Measurements from ENCODE around the gene ARSG. TPM values are rescaled to one million over a fixed set of nuclear protein-coding genes. Genes with fewer than 3 reads are reported as not detected.

ARSG gene
- polyA plus RNA-seq, 2 of the 4 experiments (the other 2 are of a cell fraction), result 0.57 to 1.7 TPM

GRCh38 chr17:68247445-68248198 is 43.7 kb upstream of the ARSG start, which contains the start of gene AMZ2:
TSS of gene AMZ2 (plus strand) at chr17:68248043. CDS start at chr17:68250188, 2,145 bp downstream.
- ChIA-PET CTCF (interaction anchor here (0.6 to 5.6 kb wide), 15 partner anchors 10 to 219 kb away, joined by 3 to 32 read pairs (median 6); no protein-coding TSS in a partner anchor), POLR2A (interaction anchor here (0.6 to 2.1 kb wide), 13 partner anchors 8 to 345 kb away, joined by 3 to 20 read pairs (median 4); partner anchors contain the start of genes ARSG, SLC16A6 and WIPI1)
- under 1% methylated on average over 61 of the region's 97 CpGs for WGBS (ENCODE audit: missing lambda C conversion rate)
- ATAC-seq (peak; percentile 95 to 98), DNase-seq (ENCODE audit: low read depth in 1 of 2, low spot score in 1 of 2) (peak; percentile 85 to 96), FAIRE-seq (no peak)
- Histone ChIP-seq H3K27ac (peak within 1 kb of the TSS; percentile 87 to 94), H3K4me1 (peaks cover 9% of the 10 kb centered on the region; the same call in 2 of the 3 replicates), H3K4me3 (peak within 1 kb of the TSS; percentile 67), H3K9me3 (no peaks in the 10 kb centered on the region), H3K4me2 (peak within 1 kb of the TSS; percentile 80)
- no peak for TF ChIP-seq FOSB (CRISPR knock-in tag; IDR thresholded peaks at IDR 0.05)
- no peak for TF ChIP-seq NFE2L2 (conservative IDR thresholded peaks at IDR 0.05; ENCODE audit: low read length)
- no peak for TF ChIP-seq ZNF302 (CRISPR knock-in tag; IDR thresholded peaks at IDR 0.05)
- no peak for TF ChIP-seq JUNB (IDR thresholded peaks at IDR 0.05)
- no peak for TF ChIP-seq GATA3 (IDR thresholded peaks at IDR 0.05; ENCODE audit: borderline replicate concordance)
- TF ChIP-seq SREBF2 (IDR thresholded peaks at IDR 0.05), result no peak
- TF ChIP-seq CEBPB (IDR thresholded peaks at IDR 0.05), result no peak
- peak; percentile 55; the same call in 1 of the 2 replicates for TF ChIP-seq HOXB13 (CRISPR knock-in tag; IDR thresholded peaks at IDR 0.05; ENCODE audit: low read depth)
- TF ChIP-seq RARB (CRISPR knock-in tag; IDR thresholded peaks at IDR 0.05), result no peak
- TF ChIP-seq POLR2AphosphoS2 (conservative IDR thresholded peaks at IDR 0.05; ENCODE audit: low read length), result no peak
- no peak for TF ChIP-seq MAZ (IDR thresholded peaks at IDR 0.05; ENCODE audit: borderline replicate concordance, low read depth, low read length)
- no peak for TF ChIP-seq EP300 (IDR thresholded peaks at IDR 0.05)
- TF ChIP-seq KDM1A (IDR thresholded peaks at IDR 0.05; ENCODE audit: low read depth), result no peak
- no peak for TF ChIP-seq HES2 (IDR thresholded peaks at IDR 0.05)
- TF ChIP-seq BHLHE40 (IDR thresholded peaks at IDR 0.05; ENCODE audit: low read depth, low read length), result no peak
- 0 out of 2 replicates have a peak, but pooled peaks have one; percentile 36 for TF ChIP-seq TP53 (CRISPR knock-in tag; IDR thresholded peaks at IDR 0.05)
- no peak for TF ChIP-seq NPAS2 (CRISPR knock-in tag; IDR thresholded peaks at IDR 0.05; ENCODE audit: borderline replicate concordance)
- no peak for TF ChIP-seq HEYL (CRISPR knock-in tag; IDR thresholded peaks at IDR 0.05)
- TF ChIP-seq PHF8 (IDR thresholded peaks at IDR 0.05; ENCODE audit: borderline replicate concordance, low read depth), result peak; percentile 91
- TF ChIP-seq CBX8 (IDR thresholded peaks at IDR 0.05), result no peak
- no peak for TF ChIP-seq CHD2 (IDR thresholded peaks at IDR 0.05; ENCODE audit: low read length, partially characterized antibody)
- TF ChIP-seq ESRRA (IDR thresholded peaks at IDR 0.05; ENCODE audit: borderline replicate concordance, low read length), result no peak
- TF ChIP-seq PBX3 (IDR thresholded peaks at IDR 0.05), result peak; percentile 27; the same call in 1 of the 2 replicates
- no peak for TF ChIP-seq CBX2 (IDR thresholded peaks at IDR 0.05; ENCODE audit: borderline replicate concordance, low read depth)
- no peak for TF ChIP-seq CTCF (IDR thresholded peaks at IDR 0.05)
- no peak; the same call in 1 of the 2 replicates for TF ChIP-seq USF2 (IDR thresholded peaks at IDR 0.05)
- TF ChIP-seq RAD21 (conservative IDR thresholded peaks at IDR 0.05 in 1 of 2, IDR thresholded peaks at IDR 0.05 in 1 of 2), result no peak
- TF ChIP-seq HDAC2 (IDR thresholded peaks at IDR 0.05), result no peak
- no peak for TF ChIP-seq CHD4 (IDR thresholded peaks at IDR 0.05; ENCODE audit: borderline replicate concordance)
- TF ChIP-seq ZFP36 (IDR thresholded peaks at IDR 0.05; ENCODE audit: borderline replicate concordance, partially characterized antibody), result no peak
- TF ChIP-seq ZSCAN20 (CRISPR knock-in tag; IDR thresholded peaks at IDR 0.05), result no peak
- TF ChIP-seq E2F6 (IDR thresholded peaks at IDR 0.05; ENCODE audit: borderline replicate concordance, low read depth), result peak; percentile 88
- TF ChIP-seq NR3C1 (IDR thresholded peaks at IDR 0.05), result no peak
- no peak for TF ChIP-seq SMC3 (IDR thresholded peaks at IDR 0.05)
- TF ChIP-seq MYC (IDR thresholded peaks at IDR 0.05; ENCODE audit: borderline replicate concordance, low read length), result peak; percentile 61
- TF ChIP-seq EHMT2 (IDR thresholded peaks at IDR 0.05; ENCODE audit: low read depth), result no peak
- no peak for TF ChIP-seq MAFK (IDR thresholded peaks at IDR 0.05; ENCODE audit: partially characterized antibody)
- no peak for TF ChIP-seq HOXA7 (CRISPR knock-in tag; IDR thresholded peaks at IDR 0.05)
